ENCODE measurements around the gene EIF2A.
"Not testable (repeated sequence)": the region's sequence is repeated elsewhere in the genome, so short reads cannot be mapped to it uniquely, and the experiment has no call there.

Gene EIF2A

DNA sequence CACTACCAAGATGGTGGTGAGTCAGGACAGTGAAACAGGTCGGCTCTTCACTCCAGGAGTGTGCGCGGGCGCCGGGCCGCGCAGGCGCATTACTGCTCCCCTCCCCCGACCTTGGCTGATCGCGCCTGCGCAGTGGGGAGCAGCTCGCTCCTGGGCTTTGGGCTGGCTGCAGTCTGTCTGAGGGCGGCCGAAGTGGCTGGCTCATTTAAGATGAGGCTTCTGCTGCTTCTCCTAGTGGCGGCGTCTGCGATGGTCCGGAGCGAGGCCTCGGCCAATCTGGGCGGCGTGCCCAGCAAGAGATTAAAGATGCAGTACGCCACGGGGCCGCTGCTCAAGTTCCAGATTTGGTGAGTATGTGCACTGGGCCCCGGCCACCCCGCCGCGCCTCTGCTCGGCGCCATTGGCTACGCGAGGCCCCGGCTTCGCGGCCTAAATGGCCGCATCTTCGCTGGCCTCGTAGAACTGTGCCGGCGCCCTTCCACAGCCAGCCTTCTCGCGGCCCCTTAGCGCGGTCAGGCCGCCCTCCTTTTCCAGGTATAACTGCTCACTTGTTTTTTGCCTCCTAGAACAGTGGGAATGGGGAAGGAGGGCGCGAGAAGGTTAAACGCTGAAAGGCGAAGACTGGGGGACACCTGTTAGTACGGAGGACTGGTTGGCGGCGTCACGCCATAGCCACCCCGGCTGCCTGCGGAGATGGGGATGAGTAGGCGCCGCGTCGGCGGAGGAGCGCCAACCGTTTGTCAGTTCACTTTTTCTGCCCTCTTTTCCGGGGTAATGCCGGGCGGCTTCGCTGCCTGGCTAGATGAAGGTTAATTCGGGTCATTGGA, 56.8 kb downstream of the EIF2A start, which contains the start of gene SELENOT:
Gene SELENOT (plus strand): TSS at position 169 of the 827 bp plus-strand sequence. CDS start 42 bp downstream, at position 211.
- peak within 1 kb of the TSS; percentile 98 for H3K4me3 Mint-ChIP-seq
- H3K27ac Mint-ChIP-seq: peak within 1 kb of the TSS; percentile 98
- H3K9me3 Mint-ChIP-seq: no peaks in the 10 kb centered on the region
- no peaks in the 10 kb centered on the region for H3K27me3 Mint-ChIP-seq
- H3K4me1 Mint-ChIP-seq (ENCODE audit: low read depth): peaks cover 87% of the 10 kb centered on the region
- peaks cover 50% of the 10 kb centered on the region for H3K36me3 Mint-ChIP-seq (ENCODE audit: low read depth)

DNA sequence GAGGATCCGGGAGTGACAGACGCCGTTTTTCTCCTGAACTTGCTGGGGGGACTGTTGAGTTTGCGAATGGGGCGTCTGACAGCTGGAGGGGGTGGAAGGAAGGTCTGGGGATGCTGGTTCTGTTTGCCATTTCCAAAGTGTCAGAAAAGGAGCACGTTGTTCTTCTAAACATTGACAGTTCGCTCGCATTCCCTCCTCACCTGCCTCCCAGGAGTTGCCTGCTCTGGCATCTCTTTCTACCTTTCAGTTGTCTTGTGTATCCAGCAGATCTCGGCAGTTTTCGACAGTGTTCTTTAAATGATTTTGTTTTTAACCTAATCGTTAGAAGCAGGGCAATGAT, 57.4 kb downstream of the EIF2A start:
- Mint-ChIP-seq H3K27ac (peak overlapping the region; percentile 98), H3K9me3 (no peaks in the 10 kb centered on the region), H3K36me3 (ENCODE audit: low read depth) (peaks cover 54% of the 10 kb centered on the region), H3K27me3 (no peaks in the 10 kb centered on the region), H3K4me3 (peak overlapping the region; percentile 98), H3K4me1 (ENCODE audit: low read depth) (peaks cover 89% of the 10 kb centered on the region)

DNA sequence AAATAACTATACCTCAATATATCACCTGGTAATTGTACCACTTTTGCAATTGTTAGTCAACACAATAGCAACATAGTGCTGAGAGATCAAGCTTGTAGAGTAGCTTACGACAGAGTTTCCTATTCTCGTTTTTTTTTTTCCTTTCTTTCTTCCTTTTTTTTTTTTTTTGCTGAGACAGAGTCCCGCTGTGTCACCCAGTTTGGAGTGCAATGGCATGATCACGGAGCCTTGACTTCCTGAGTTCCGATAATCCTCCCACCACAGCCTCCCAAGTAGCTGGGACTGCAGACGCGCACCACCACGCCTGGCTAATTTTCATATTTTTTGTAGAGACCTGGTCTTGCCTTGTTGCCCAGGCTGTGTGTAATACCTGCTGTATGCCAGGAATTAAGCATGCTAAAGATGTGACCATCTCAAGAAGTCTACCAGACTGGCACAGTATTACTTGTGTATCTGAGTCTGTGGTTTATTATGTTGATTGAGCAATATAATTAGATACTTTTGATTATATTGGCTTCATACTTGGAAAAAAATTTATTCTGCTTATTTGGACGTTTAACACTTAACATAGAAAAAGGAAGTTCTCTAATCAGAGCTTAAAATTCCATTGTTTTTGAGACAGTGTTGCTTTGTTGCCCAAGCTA, 59.5 kb downstream of the EIF2A start:
- Mint-ChIP-seq H3K4me3 (peak overlapping the region; percentile 76), H3K9me3 (no peaks in the 10 kb centered on the region), H3K36me3 (ENCODE audit: low read depth) (peaks cover 49% of the 10 kb centered on the region), H3K27me3 (no peaks in the 10 kb centered on the region), H3K4me1 (ENCODE audit: low read depth) (peaks cover 88% of the 10 kb centered on the region), H3K27ac (peak overlapping the region; percentile 43)

DNA sequence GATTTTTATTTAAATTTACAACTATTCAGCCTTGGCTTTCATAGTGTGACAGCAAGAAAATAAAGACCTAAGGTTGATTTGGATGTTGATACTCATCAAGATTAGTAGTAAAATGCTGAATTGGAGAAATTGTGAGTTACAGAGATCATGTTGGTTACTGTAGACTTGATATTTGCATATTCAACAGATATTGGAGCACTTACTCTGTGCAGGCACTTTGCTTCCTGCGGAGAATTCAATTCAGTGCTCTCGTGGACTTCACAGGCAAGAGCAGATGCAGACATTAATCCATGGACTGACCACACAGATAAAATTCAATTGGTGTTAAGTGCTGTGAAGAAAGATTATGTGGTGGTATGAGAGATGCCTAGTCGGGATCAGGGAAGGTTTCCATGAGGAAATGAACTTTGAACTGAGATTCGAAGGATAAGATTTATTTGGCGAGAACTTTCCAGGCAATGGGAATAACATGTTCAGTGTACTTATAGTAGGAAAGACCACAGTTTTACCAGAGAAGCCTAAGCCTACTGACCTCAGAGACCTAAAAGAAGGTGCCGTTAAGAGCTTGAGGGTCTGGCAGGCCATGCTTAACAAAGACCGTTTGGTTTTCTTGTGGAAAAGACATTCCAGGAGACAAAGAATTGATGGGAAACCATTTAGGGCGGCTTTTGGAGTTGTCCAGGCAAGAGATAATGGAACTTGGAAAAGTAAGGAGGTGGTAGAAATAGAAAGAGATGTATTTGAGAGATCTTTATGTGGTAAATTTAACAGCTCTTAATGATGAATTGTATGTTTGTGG, 60.9 kb downstream of the EIF2A start:
- Mint-ChIP-seq H3K27ac (peak overlapping the region; percentile 1), H3K27me3 (no peaks in the 10 kb centered on the region), H3K9me3 (no peaks in the 10 kb centered on the region), H3K4me3 (peak overlapping the region; percentile 15), H3K36me3 (ENCODE audit: low read depth) (peaks cover 51% of the 10 kb centered on the region), H3K4me1 (ENCODE audit: low read depth) (peaks cover 82% of the 10 kb centered on the region)

DNA sequence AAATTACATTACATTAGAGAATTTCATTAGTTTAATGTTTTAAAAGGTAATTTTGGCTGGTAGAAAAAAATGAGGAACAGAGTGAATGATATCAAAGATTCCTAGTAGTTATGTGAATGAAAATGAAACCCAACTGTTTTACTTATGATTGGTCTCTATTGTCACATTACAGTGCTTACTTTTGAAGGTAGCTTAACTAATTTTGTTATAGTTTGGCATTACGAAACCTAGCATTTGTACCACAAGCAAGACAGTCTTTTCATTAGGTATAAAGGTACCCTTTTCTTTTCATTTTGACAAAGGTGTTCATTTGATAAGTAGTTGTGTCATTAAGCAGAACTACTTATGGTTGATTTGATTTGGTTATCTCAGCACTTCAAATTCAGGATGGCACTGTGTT, 63.4 kb downstream of the EIF2A start:
- Mint-ChIP-seq H3K9me3 (peaks cover 3% of the 10 kb centered on the region), H3K36me3 (ENCODE audit: low read depth) (peaks cover 65% of the 10 kb centered on the region), H3K27ac (peak overlapping the region; percentile 72), H3K27me3 (no peaks in the 10 kb centered on the region), H3K4me3 (peak overlapping the region; percentile 1), H3K4me1 (ENCODE audit: low read depth) (peaks cover 87% of the 10 kb centered on the region)

DNA sequence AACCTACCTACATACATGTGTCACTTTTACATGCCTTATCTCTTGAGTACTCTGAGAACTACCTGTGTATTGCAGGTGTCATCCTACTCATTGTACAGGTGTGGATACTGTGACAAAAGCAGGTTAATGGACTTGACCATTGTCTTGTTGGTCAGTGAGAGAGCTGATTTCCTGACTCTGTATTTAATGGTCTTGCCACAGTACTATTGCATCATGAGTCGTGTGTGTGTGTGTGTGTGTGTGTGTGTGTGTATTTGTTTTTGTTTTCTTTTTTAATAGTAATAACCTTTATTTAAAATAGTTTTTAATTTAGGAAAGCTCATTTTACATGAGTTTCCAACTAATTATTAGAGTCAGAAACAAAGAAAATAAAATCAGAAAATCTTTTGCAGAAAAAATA, 64.2 kb downstream of the EIF2A start:
- peaks cover 79% of the 10 kb centered on the region for H3K4me1 Mint-ChIP-seq (ENCODE audit: low read depth)
- peaks cover 65% of the 10 kb centered on the region for H3K36me3 Mint-ChIP-seq (ENCODE audit: low read depth)
- peaks cover 3% of the 10 kb centered on the region for H3K9me3 Mint-ChIP-seq
- H3K27me3 Mint-ChIP-seq: no peaks in the 10 kb centered on the region
- H3K4me3 Mint-ChIP-seq: no peak overlapping the region
- H3K27ac Mint-ChIP-seq: no peak overlapping the region

DNA sequence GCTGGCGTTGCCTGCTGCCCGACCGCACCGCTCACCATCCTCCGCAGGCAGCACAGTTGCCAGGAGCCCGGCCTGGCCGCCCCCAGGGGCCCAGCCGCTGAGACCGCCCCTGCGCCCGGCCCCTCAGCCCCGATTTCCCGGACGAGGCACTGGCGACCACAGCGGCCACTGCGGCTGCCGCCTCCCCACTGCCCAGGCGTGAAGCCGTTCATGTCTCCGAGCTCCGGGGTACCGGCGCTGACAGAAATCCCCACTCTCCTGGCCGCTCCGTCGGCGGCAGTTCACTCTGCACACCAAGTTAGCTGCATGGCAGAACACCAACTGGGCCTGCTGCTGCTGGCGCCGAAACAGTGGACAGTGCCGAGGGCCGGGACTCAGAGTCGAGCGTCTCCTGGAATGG, 65.1 kb downstream of the EIF2A start:
- peaks cover 3% of the 10 kb centered on the region for H3K9me3 Mint-ChIP-seq
- no peak overlapping the region for H3K4me3 Mint-ChIP-seq
- H3K4me1 Mint-ChIP-seq (ENCODE audit: low read depth): peaks cover 72% of the 10 kb centered on the region
- H3K36me3 Mint-ChIP-seq (ENCODE audit: low read depth): peaks cover 58% of the 10 kb centered on the region
- no peaks in the 10 kb centered on the region for H3K27me3 Mint-ChIP-seq
- peak overlapping the region; percentile 16 for H3K27ac Mint-ChIP-seq

DNA sequence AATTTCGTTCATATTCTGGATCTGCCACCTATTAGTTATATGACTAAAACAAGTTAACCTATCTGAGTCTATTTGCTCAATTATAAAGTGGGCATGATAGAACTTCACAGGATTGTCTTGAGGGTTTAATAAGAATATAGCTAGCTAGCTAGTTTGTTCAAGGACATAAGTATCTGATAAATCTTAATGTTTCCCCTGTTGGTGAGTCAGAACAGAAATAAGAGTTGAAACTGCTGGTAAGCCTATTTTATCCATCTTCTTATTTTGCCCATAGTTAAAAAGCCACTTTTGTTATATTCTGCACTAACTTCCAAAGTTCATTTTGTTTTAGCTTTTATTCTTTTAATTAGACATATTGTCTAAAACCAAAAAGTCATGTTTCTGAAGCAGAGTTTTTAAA, 65.9 kb downstream of the EIF2A start:
- Mint-ChIP-seq H3K4me1 (ENCODE audit: low read depth) (peaks cover 70% of the 10 kb centered on the region), H3K27ac (no peak overlapping the region), H3K27me3 (no peaks in the 10 kb centered on the region), H3K9me3 (peaks cover 3% of the 10 kb centered on the region), H3K36me3 (ENCODE audit: low read depth) (peaks cover 59% of the 10 kb centered on the region), H3K4me3 (no peak overlapping the region)

DNA sequence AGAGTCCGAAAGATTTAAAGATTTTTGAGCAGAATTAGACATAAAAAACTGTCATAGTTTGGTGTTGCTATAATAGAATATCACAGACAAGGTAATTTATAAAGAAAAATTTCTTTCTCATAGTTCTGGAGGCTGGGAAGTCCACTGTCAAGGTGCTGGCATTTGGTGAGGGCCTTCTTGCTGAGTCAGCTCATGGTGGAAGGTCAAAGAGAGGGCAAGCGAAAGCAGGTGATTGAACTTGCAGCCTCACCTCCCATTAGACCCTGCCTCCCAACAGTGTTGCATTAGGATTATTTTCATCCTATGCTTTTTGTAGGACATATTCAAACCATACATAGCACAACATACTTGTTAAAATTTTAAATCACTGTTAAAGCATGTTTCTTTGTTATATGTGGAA, 66.4 kb downstream of the EIF2A start:
- H3K36me3 Mint-ChIP-seq (ENCODE audit: low read depth): peaks cover 58% of the 10 kb centered on the region
- peaks cover 67% of the 10 kb centered on the region for H3K4me1 Mint-ChIP-seq (ENCODE audit: low read depth)
- H3K9me3 Mint-ChIP-seq: peaks cover 3% of the 10 kb centered on the region
- H3K4me3 Mint-ChIP-seq: no peak overlapping the region
- H3K27me3 Mint-ChIP-seq: no peaks in the 10 kb centered on the region
- H3K27ac Mint-ChIP-seq: no peak overlapping the region

DNA sequence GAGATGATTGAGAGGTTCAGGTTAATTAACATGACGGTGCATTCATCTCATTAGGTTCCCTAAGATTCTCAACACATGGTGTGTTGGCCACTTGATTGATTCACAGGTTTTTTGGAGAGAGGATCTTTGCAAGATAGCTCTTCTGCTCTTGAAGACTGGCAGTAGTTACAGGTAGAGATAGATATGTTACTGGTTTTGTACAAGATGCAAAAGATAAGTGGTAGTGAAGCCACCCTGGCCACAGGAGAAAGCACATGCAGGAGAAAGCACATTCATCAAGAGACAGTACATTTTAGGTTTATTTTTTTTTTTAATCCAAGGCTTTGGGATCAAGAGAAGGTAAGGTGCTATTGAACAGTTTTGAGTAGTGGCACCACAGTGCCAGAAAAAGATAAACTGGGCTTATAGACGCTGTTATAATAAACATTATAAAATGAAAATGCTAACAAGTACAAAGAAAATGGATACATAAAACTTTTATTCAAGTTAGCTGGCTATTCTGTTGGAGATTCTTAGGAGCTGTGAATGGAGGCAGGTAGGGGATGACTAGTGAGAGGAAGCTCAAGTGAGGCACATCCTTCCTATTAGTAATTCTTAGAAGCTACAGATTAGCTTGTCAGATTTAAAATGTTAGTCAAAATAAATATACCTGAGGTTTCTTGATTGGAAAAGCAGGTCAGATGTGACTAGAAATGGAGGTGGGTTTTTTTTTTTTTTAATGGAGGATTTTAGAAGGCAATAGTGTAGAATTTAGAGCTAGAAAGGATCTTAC, 67.3 kb downstream of the EIF2A start:
- H3K36me3 Mint-ChIP-seq (ENCODE audit: low read depth): peaks cover 60% of the 10 kb centered on the region
- peak overlapping the region; percentile 26 for H3K27ac Mint-ChIP-seq
- H3K4me3 Mint-ChIP-seq: no peak overlapping the region
- H3K27me3 Mint-ChIP-seq: no peaks in the 10 kb centered on the region
- H3K4me1 Mint-ChIP-seq (ENCODE audit: low read depth): peaks cover 67% of the 10 kb centered on the region
- H3K9me3 Mint-ChIP-seq: peaks cover 3% of the 10 kb centered on the region

DNA sequence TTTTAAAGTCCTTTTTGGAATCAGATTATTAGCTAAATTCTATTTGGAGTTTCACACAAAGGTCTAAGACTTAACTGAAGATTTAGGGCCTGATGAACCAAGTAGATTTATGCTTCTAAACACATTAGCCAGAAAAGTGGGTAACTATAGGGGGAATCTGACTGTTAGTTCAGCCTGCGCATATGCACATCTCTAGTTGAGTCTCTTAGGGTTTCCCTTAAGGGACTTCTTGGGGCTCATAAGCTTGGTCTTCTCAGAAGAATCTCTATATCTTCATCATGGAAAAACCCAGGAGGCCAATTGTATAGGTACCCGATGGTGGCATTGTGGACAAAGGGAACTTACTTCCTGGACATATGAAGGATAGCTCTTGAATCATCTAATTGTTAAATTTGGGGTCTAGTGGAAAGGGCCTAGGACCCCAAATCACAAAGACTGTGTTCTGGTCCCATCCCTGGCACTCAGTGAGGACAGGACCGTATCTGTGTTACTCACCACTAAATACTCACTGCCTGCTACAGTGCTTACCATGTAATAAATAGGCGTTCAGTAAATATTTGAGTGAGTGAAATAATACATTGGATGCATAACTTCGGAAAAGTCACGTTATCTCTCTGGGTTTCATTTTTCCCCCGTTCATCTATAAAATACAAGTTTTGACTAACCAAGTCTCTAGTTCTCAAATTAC, 73.6 kb downstream of the EIF2A start:
- Mint-ChIP-seq H3K27ac (peak overlapping the region; percentile 31), H3K4me1 (ENCODE audit: low read depth) (peaks cover 46% of the 10 kb centered on the region)

DNA sequence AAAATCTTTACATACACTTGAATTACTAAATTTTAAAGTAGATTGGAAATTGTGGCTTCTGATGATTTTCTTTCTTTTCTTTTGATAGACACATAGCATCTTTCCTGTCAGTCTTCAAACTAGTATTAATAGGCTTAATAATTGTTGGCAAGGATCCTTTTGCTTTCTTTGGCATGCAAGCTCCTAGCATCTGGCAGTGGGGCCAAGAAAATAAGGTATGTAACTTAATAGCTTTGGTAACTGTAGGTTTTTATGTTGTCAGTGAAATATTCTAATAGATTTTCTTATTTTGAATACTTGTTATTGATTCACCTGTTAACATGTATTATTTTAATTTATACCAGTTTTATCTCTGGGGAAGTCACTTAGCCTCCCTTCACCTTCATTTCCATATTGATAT, 76.4 kb downstream of the EIF2A start:
- not testable (repeated sequence) for H3K27me3 Mint-ChIP-seq, H3K27ac Mint-ChIP-seq, H3K4me3 Mint-ChIP-seq, H3K9me3 Mint-ChIP-seq
- H3K36me3 Mint-ChIP-seq (ENCODE audit: low read depth): peaks cover 62% of the 10 kb centered on the region
- H3K4me1 Mint-ChIP-seq (ENCODE audit: low read depth): peaks cover 37% of the 10 kb centered on the region

More for the DNA sequence above, 73.6 kb downstream of the EIF2A start:
- Mint-ChIP-seq H3K9me3 (no peaks in the 10 kb centered on the region), H3K4me3 (no peak overlapping the region), H3K36me3 (ENCODE audit: low read depth) (peaks cover 54% of the 10 kb centered on the region), H3K27me3 (no peaks in the 10 kb centered on the region)

DNA sequence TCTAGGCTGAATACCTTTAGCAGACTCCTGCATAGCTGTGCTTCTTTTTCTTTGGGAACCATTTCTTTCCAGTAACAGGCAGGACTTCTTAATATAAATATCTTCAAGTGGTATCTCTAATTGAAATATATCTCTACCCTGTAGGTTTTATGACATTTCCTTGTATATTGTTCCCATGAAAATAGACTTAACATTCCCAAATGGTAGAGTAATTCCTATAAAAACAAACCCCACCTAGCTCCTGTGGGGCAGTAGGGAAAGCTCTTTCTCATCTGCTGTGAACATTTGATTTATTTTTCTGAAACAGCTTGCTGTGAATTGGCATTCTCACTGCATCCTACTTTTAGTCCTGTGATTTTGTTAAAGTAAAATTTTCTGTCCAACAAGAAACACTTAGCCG, 77.4 kb downstream of the EIF2A start:
- Mint-ChIP-seq H3K9me3 (no peaks in the 10 kb centered on the region), H3K27ac (peak overlapping the region; percentile 10), H3K36me3 (ENCODE audit: low read depth) (peaks cover 63% of the 10 kb centered on the region), H3K27me3 (no peaks in the 10 kb centered on the region), H3K4me1 (ENCODE audit: low read depth) (peaks cover 27% of the 10 kb centered on the region), H3K4me3 (no peak overlapping the region)
